Left lung (tissue), 10 donors: ENCODE measurements around the gene FBXW5. TPM values are rescaled to one million over a fixed set of nuclear protein-coding genes. Genes with fewer than 3 reads are reported as not detected.

Source experiments
- ATAC-seq: fragments of 200-7000 bp; cut with Tn5 transposase; one replicate; pipeline ENCODE4 v1.9.1; 2020; ENCODE audit warnings: moderate library complexity
- DNase-seq, 4 donors: peaks; one replicate each; pipeline ENCODE4 v3.0.0-alpha.2; 2013 to 2020
- H3K27ac ChIP-seq, 2 donors: fragments of 200-600 bp; sonication (generic) in 1 of 2; one replicate each; pipeline versions ENCODE4 v1.5.0 to v1.8.0; 2020 to 2021
- H3K27me3 ChIP-seq, 2 donors: fragments of 200-600 bp; sonication (generic) in 1 of 2; one replicate each; pipeline versions ENCODE4 v1.5.0 to v1.8.0; 2020 to 2021
- H3K36me3 ChIP-seq, 2 donors: fragments of 200-600 bp; sonication (generic) in 1 of 2; one replicate each; pipeline versions ENCODE4 v1.5.0 to v1.8.0; 2020 to 2021
- H3K4me1 ChIP-seq, 2 donors: fragments of 200-600 bp; one replicate each; pipeline ENCODE4 v1.8.0; 2021
- H3K4me3 ChIP-seq, 2 donors: fragments of 200-600 bp; sonication (generic) in 1 of 2; one replicate each; pipeline versions ENCODE4 v1.5.0 to v1.8.0; 2020 to 2021; ENCODE audit warnings: mild to moderate bottlenecking in 1 of 2
- H3K9me3 ChIP-seq, 2 donors: fragments of 200-600 bp; sonication (generic) in 1 of 2; one replicate each; pipeline versions ENCODE4 v1.5.0 to v1.8.0; 2020 to 2021
- intact Hi-C, 2 donors: fragments of 100-400 bp; cut with DNase I; formaldehyde crosslinking; loops; one replicate each; pipeline versions ENCODE4 v1.11.2 to v1.14.2; 2022
- polyA plus RNA-seq, 6 donors: library from polyadenylated mRNA; unstranded; fragments of 120-200 nt; gene quantifications; one replicate each; pipeline ENCODE4 v1.2.1, GENCODE V29; 2013; ENCODE audit not compliant: insufficient read length in 6 of 6
- total RNA-seq, 2 donors: library from RNA; stranded (reverse); fragmentation: NEBNext Ultra II Directional; extraction: Animal tissue kit (Norgen Biotek cat#: 25700); gene quantifications; one replicate each; pipeline ENCODE4 v1.2.1, GENCODE V29; 2021
- TF ChIP-seq, protein P1 (sequence below), 2 donors: fragments of 200-600 bp; sonication (generic) in 1 of 2; IDR thresholded peaks; one replicate each; pipeline versions ENCODE4 v1.5.0 to v1.8.0; 2021; ENCODE audit warnings: antibody characterized with exemption in 2 of 2
- donor health status: DM: no; HTN: yes; CAD: no.
- donor health status: DM: no; HTN: no; CAD: no.

The FBXW5 gene
- total and polyA plus RNA-seq, 8 donors = 33.0 to 111 (median 47.7) TPM

- H3K4me3 ChIP-seq = no peak overlapping the region
- ATAC-seq (no peak), DNase-seq (peak in 2 of 4 donors; percentile 35 to 67)
- H3K27me3 ChIP-seq = no peaks in the 10 kb centered on the region
- TF ChIP-seq, protein P1, sequence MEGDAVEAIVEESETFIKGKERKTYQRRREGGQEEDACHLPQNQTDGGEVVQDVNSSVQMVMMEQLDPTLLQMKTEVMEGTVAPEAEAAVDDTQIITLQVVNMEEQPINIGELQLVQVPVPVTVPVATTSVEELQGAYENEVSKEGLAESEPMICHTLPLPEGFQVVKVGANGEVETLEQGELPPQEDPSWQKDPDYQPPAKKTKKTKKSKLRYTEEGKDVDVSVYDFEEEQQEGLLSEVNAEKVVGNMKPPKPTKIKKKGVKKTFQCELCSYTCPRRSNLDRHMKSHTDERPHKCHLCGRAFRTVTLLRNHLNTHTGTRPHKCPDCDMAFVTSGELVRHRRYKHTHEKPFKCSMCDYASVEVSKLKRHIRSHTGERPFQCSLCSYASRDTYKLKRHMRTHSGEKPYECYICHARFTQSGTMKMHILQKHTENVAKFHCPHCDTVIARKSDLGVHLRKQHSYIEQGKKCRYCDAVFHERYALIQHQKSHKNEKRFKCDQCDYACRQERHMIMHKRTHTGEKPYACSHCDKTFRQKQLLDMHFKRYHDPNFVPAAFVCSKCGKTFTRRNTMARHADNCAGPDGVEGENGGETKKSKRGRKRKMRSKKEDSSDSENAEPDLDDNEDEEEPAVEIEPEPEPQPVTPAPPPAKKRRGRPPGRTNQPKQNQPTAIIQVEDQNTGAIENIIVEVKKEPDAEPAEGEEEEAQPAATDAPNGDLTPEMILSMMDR (IDR thresholded peaks at IDR 0.05) = no peak
- H3K36me3 ChIP-seq = no peaks in the 10 kb centered on the region
- intact Hi-C loops = no loop called here
- H3K4me1 ChIP-seq = peaks cover 10 to 33% of the 10 kb centered on the region in 2 donors
- H3K9me3 ChIP-seq = no peaks in the 10 kb centered on the region
- no peak overlapping the region for H3K27ac ChIP-seq
These were observed 7.8 kb upstream of the FBXW5 start for GRCh38 chr9:136952321-136952850.

DNA sequence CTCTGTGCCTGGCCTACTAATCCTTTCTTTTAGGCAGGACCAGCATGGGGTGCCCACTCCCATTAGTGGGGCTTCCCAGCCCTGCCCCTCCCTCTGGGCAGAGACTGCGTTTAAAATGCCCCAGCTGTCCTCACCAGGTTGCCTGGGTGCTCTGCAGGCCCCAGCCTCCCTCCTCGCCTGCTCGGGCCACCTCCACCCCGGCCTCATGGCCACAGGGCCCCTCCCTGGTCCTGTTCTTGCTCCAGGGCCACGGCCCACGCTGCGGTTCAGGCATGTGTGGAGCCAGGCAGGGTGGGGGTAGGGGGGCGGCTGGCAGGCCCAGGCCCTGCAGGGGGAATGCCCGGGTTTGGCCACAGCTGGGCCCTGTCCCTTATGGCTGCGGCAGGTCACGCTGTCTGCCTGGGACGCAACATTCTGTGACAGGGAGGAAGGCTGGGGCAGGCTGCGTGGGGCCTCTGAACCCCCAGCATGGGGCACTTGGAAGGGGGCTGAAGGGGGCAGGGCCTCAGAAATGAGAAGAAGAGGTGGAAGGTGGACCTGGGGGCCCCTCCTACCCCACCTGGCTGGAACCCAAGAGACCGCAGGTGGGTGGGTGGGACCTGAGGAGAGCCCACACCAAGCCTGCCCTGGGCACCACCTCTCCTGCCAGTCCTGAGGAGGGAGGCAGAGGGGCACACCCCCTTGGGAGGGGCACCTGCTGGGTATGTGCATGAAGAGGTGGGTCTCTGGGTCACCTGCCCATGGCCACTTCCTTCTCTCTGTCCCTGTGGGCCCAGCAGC is 7.2 kb upstream of the FBXW5 start, which contains the start of gene LCN12:
Gene LCN12 (plus strand): TSS at position 733 of the 780 bp plus-strand sequence. CDS start 55 bp downstream, outside the sequence.
- intact Hi-C loops = no loop called here
- no peaks in the 10 kb centered on the region for H3K36me3 ChIP-seq
- H3K9me3 ChIP-seq = no peaks in the 10 kb centered on the region
- ATAC-seq = no peak
- no peak within 1 kb of the TSS for H3K4me3 ChIP-seq
- TF ChIP-seq, protein P1 (IDR thresholded peaks at IDR 0.05) = no peak
- no peaks in the 10 kb centered on the region for H3K27me3 ChIP-seq
- peaks cover 10 to 33% of the 10 kb centered on the region in 2 donors for H3K4me1 ChIP-seq
- no peak within 1 kb of the TSS for H3K27ac ChIP-seq
- peak in 2 of 4 donors; percentile 71 to 76 for DNase-seq

- ATAC-seq (peak; percentile 61), DNase-seq (peak in 1 of 4 donors; percentile 58)
- Histone ChIP-seq H3K9me3 (no peaks in the 10 kb centered on the region), H3K4me1 (peaks cover 10 to 33% of the 10 kb centered on the region in 2 donors), H3K36me3 (no peaks in the 10 kb centered on the region), H3K27me3 (no peaks in the 10 kb centered on the region), H3K4me3 (peak overlapping the region; percentile 50 to 70), H3K27ac (peak overlapping the region; percentile 76 to 81)
- intact Hi-C loops = no loop called here
- TF ChIP-seq, protein P1 (IDR thresholded peaks at IDR 0.05) = no peak
These were observed 6.2 kb upstream of the FBXW5 start for GRCh38 chr9:136950656-136951276.

GRCh38 chr9:136949817-136950655 is 5.5 kb upstream of the FBXW5 start:
- peaks cover 10 to 35% of the 10 kb centered on the region in 2 donors for H3K4me1 ChIP-seq
- H3K27ac ChIP-seq = peak overlapping the region; percentile 76 to 81
- peak; percentile 68 to 98 (median 94) for DNase-seq
- intact Hi-C loops = no loop called here
- TF ChIP-seq, protein P1 (IDR thresholded peaks at IDR 0.05) = peak in 1 of 2 donors; percentile 12
- no peaks in the 10 kb centered on the region for H3K36me3 ChIP-seq
- ATAC-seq = peak; percentile 92
- peak overlapping the region; percentile 50 to 70 for H3K4me3 ChIP-seq
- H3K27me3 ChIP-seq = no peaks in the 10 kb centered on the region
- no peaks in the 10 kb centered on the region for H3K9me3 ChIP-seq
